Measurements from ENCODE around the gene ETFA.
"Not testable (repeated sequence)": the region's sequence is repeated elsewhere in the genome, so short reads cannot be mapped to it uniquely, and the experiment has no call there.

ETFA gene

DNA sequence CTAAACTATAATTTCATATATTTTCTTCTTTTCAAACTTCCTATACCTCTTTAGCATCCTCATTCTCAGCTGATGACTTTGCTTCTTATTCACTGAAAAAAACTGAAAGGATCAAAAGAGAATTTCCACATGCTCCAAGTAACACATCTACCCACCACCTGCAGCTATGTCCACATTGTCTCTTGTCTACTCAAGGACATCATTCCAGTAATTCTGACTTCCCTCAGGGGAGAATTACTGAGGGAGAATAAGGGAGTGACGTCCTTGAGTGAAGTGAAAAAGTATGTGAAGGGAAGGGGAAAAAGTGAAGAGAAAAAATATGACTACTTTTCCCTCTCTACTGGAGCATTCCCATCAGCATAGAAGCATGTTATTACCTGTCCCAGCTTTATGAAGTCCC lies 32.6 kb downstream of the ETFA start:
- CTCF ChIA-PET: interaction anchor here (0.7 to 1.3 kb wide), 4 partner anchors 8 to 88 kb away, joined by 3 to 4 read pairs (median 3); no protein-coding TSS in a partner anchor
- TF ChIP-seq, protein P1, sequence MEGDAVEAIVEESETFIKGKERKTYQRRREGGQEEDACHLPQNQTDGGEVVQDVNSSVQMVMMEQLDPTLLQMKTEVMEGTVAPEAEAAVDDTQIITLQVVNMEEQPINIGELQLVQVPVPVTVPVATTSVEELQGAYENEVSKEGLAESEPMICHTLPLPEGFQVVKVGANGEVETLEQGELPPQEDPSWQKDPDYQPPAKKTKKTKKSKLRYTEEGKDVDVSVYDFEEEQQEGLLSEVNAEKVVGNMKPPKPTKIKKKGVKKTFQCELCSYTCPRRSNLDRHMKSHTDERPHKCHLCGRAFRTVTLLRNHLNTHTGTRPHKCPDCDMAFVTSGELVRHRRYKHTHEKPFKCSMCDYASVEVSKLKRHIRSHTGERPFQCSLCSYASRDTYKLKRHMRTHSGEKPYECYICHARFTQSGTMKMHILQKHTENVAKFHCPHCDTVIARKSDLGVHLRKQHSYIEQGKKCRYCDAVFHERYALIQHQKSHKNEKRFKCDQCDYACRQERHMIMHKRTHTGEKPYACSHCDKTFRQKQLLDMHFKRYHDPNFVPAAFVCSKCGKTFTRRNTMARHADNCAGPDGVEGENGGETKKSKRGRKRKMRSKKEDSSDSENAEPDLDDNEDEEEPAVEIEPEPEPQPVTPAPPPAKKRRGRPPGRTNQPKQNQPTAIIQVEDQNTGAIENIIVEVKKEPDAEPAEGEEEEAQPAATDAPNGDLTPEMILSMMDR (IDR thresholded peaks at IDR 0.05; ENCODE audit: control extremely low read depth, extremely low read depth, low read depth, missing control alignments): no peak
- POLR2A ChIA-PET: no interaction called here
- no peak for DNase-seq (ENCODE audit: extremely low spot score)

DNA sequence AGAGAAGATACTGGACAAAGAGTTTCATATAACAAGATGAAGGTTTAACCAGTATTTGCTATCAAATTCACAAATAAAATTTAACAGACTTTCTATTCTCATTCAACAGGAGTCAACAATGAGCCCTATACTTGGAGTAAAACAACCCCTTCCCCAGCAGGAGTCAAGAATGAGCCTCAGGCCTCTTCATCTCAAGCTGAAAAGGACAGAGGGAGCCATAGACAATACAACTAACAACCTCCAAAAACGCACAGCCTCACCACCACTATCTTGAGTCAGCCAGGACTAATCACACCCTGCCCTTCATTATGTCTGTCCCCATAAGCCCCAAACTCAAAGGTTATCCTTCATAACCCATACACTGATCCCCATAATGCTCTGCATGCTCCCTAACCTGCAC lies 36.4 kb downstream of the ETFA start:
- ChIA-PET POLR2A (no interaction called here), CTCF (interaction anchor here (1.4 kb wide), 1 partner anchor 10 kb away, joined by 3 read pairs; no protein-coding TSS in a partner anchor)
- no peak for DNase-seq (ENCODE audit: extremely low spot score)
- TF ChIP-seq, protein P1 (IDR thresholded peaks at IDR 0.05; ENCODE audit: control extremely low read depth, extremely low read depth, low read depth, missing control alignments): no peak

DNA sequence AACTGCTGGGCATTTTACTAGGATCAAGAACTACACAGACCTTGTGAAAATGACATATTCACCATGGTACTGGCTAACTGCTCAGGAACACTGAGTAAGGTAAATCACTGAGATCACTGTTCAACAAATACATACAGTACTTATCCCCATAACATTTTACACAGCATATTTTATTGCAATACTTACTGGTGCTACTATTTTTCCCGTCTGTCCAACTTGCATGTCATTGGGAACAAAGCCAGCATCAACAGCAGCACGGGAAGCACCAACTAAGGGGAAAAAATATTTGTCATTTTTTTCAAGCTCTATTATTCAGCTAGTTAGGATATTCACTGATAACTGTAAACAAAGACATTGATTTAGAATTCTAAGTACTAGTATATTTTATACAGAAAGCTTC lies 37.0 kb downstream of the ETFA start:
- ChIA-PET POLR2A (no interaction called here), CTCF (interaction anchor here (1.4 kb wide), 1 partner anchor 9 kb away, joined by 3 read pairs; no protein-coding TSS in a partner anchor)
- no peak for DNase-seq (ENCODE audit: extremely low spot score)
- TF ChIP-seq, protein P1 (IDR thresholded peaks at IDR 0.05; ENCODE audit: control extremely low read depth, extremely low read depth, low read depth, missing control alignments): no peak

DNA sequence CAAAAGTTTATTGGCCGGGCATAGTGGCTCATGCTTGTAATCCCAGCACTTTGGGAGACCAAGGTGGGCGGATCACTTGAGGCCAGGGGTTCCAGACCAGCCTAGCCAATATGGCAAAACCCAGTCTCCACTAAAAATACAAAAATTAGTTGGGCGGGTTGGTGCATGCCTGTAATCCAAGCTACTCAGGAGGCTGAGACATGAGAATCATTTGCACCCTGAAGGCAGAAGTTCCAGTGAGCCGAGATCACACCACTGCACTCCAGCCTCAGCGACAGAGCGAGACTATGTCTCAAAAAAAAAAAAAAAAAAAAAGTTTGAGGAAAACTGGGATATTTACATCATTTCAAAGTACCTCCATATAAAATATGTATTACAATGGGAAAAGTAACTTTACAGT lies 40.4 kb downstream of the ETFA start:
- no peak for DNase-seq (ENCODE audit: extremely low spot score)
- TF ChIP-seq, protein P1 (IDR thresholded peaks at IDR 0.05; ENCODE audit: control extremely low read depth, extremely low read depth, low read depth, missing control alignments): no peak
- ChIA-PET CTCF (no interaction called here), POLR2A (no interaction called here)

DNA sequence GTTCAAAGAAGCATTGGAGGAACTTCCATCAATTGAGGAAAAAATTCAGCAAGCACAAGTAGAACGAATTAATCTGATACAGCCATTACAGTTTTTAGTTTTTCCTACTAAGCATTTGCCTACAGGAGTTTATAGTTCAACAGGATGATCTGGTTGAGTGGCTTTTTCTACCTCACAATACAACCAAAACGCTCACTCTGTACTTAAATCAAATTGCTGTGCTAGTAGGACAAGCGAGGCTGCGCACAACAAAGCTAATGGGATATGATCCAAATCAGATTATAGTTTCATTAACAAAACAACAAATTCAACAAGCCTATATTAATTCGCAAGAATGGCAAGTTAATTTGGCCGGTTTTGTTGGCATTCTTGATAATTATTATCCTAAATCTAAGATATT lies 44.2 kb downstream of the ETFA start:
- CTCF ChIA-PET: no interaction called here
- DNase-seq (ENCODE audit: extremely low spot score): no peak
- POLR2A ChIA-PET: no interaction called here
- TF ChIP-seq, protein P1 (IDR thresholded peaks at IDR 0.05; ENCODE audit: control extremely low read depth, extremely low read depth, low read depth, missing control alignments): no peak

DNA sequence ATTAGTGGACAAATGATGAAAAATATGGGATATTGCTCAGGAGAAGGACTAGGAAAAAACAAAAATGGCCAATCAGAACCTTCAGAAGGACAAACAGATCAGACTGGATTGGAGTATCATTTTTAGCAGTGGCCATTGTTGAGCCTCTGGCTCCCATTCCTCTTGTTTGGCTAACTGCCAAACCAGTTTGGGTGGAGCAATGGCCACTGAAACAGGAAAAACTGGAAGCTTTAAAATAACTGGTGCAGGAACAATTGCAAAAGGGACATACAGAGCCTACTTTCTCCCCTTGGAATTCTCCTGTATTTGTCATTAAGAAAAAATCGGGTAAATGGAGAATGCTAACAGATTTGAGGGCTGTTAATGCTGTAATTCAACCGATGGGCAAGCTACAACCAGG lies 45.5 kb downstream of the ETFA start:
- CTCF ChIA-PET; DNase-seq (ENCODE audit: extremely low spot score); POLR2A ChIA-PET: not testable (repeated sequence)

DNA sequence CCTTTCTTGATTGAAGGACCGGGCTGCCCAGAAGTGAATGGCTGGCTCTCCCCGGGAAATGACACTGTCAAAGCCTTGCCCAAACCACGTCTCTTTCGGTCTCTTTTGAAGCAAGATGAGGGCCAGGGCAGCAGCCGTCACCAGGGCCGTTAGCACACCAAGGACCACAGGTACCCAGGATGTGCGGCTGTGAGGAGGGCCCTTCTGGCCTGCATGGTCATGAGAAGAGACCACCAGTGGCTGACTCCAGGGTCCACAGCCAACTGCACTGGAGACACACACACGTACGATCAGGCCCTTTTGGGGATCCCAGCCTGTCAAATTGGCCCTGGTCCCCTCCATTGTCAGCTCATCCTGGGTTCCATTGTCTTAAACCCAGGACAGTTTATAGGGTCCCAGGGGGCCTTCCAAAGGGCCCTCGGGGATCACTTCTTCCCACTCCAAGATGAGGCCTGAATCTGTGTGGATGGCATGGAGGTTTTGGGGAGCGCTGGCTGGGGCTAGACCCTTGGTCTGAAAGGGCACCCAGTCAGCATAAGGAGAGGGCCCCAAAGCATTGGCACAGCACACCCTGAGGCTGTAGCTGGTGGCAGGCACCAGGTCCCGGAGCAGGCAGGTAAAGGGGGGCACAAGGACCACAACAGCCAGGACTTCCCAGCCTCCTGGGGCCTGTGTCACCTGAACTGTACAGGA lies 50.9 kb downstream of the ETFA start:
- ChIA-PET CTCF (no interaction called here), POLR2A (no interaction called here)
- TF ChIP-seq, protein P1 (IDR thresholded peaks at IDR 0.05; ENCODE audit: control extremely low read depth, extremely low read depth, low read depth, missing control alignments): no peak
- no peak for DNase-seq (ENCODE audit: extremely low spot score)
